LNCAP (cell line): ENCODE measurements around the gene ANXA1.

ENCODE experiments used
- CTCF ChIP-seq: fragments of 450-650 bp; IDR thresholded peaks from 2 replicates; pipeline ENCODE4 v1.5.1; 2017; ENCODE audit warnings: mild to moderate bottlenecking

Gene ANXA1

GRCh38 chr9:73216100-73216499 is 64.4 kb downstream of the ANXA1 start:
- TF ChIP-seq CTCF, result no peak
